GM12892 (cell line): ENCODE measurements around the gene KPNA1.

Source experiments
- POLR2A ChIP-seq: IDR thresholded peaks from 2 replicates; pipeline ENCODE4 v1.6.1; 2011; ENCODE audit warnings: low read depth, low read length, control low read depth
- TAF1 ChIP-seq: IDR thresholded peaks from 2 replicates; pipeline ENCODE4 v1.6.1; 2011; ENCODE audit warnings: low read depth, mild to moderate bottlenecking, control low read depth, low read length, borderline replicate concordance

DNA sequence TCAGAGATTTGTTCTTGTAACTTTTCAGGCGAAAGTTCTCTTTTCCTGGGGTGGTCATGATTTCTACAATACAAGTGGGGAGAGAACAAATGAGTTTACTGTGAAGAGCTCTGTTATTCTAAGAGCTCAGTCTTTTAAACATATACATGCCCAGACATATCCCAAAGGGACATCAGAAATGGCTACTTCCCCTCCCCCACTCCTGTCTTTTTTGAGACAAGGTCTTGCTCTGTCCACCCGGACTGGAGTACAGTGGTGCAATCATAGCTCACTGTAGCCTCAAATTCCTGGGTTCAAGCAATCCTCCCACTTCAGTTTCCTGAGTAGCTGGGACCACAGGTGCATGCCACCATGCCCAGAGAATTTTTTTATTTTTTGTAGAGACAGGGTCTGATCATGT, 18.2 kb downstream of the KPNA1 start:
- TF ChIP-seq TAF1 (no peak), POLR2A (no peak)
